SH-SY5Y (cell line): ENCODE data around the gene ADCY2.

Experiments
- GATA2 ChIP-seq: IDR thresholded peaks from 2 replicates; pipeline ENCODE4 v1.6.1; 2011; ENCODE audit warnings: mild to moderate bottlenecking, low read depth, low read length
- GATA3 ChIP-seq: IDR thresholded peaks from 2 replicates; pipeline ENCODE4 v1.6.1; 2011; ENCODE audit warnings: low read depth, mild to moderate bottlenecking, low read length, moderate library complexity

DNA sequence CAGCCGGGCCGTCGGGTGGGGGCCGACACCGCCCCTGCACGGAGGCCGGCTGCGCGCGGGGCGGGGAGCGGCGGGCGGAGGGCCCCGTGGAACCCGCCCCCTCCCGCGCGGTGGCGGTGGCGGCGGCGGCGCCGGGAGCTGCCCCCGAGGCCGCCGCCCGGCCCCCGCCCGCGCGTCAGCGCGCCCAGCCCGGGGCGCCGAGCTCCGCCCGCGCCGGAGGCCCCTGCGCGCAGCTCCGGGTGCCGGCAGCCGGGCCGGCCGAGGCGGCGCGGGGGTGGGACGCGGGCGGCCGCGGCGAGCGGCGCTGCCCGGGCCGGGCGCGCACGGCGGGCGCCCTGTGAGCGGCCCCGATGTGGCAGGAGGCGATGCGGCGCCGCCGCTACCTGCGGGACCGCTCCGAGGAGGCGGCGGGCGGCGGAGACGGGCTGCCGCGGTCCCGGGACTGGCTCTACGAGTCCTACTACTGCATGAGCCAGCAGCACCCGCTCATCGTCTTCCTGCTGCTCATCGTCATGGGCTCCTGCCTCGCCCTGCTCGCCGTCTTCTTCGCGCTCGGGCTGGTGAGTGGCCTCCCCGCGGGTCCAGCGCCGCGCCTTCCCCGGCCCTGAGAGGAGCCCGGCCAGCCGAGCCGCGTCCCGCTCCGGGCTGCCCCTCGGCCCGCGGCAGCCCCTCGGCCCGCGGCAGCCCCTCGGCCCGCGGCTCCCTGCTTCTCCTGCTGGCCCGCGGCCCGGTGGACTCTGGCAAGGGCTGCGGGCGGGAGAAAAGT is at the start of gene ADCY2:
- no peak for TF ChIP-seq GATA3
- TF ChIP-seq GATA2, result no peak
